ENCODE measurements around the gene LUM. TPM values are rescaled to one million over a fixed set of nuclear protein-coding genes. Genes with fewer than 3 reads are reported as not detected.

LUM gene, protein sequence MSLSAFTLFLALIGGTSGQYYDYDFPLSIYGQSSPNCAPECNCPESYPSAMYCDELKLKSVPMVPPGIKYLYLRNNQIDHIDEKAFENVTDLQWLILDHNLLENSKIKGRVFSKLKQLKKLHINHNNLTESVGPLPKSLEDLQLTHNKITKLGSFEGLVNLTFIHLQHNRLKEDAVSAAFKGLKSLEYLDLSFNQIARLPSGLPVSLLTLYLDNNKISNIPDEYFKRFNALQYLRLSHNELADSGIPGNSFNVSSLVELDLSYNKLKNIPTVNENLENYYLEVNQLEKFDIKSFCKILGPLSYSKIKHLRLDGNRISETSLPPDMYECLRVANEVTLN
- 10 to 100 TPM in 3 of 6 experiments, 1 to 10 TPM in 3; 5.1 to 51.2 (median 10.1) TPM for total RNA-seq
- long read RNA-seq, partial matches to known transcripts: 0 of 3 reads
- long read RNA-seq, other reads (novel, unspliced or antisense): 0 of 3 reads

DNA sequence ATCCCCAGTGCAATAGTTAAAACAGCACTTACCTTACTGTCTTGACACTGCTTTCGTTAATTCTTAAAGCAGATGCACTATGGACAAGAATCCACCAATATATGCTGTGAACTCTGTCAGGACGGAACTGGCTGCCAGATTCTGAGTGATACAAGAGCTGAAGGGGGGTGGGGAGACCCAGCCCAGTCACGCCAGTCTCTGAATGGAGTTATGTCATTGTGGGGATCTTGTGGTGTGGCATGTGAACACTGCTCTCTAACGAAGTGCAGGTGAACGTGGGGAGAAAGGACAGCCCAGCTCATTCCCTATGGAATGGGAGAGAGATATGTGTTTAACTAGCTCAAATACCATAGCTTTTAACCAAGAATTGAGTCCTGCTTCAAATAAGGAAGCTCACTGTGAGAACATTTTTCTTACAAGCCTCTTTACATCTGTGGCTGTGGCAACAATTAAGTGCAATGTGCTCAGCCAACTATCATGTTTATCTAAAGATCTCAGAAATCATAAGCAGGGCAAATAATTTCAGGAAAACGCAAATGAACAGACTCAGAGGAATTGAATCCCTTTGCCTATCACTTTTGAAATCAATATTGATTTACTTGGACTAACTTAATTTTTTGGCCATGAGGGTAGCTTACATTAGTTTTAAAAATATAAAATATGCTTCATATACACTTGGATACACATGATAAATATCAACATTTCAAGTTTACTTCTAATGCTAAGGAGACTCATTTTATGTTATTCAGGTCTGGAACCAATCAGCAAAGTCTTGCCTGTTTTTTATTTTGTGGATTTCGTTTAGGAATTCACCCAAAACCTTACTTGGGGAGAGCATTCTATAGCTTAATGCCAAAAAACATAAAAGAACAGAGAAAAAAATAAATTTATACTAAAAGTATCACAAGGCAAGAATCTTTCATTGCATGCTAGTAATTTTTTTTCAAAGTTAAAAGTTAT, at the start of gene LUM:
Gene LUM, minus strand, starts transcription at position 129 of the 960 bp plus-strand sequence. CDS start 2,515 bp downstream, outside the sequence.
- Histone ChIP-seq H3K27ac (no peak within 1 kb of the TSS), H3K36me3 (no peaks in the 10 kb centered on the region), H3K4me3 (no peak within 1 kb of the TSS), H3K9me3 (no peaks in the 10 kb centered on the region), H3K4me1 (no peaks in the 10 kb centered on the region), H3K27me3 (no peaks in the 10 kb centered on the region)
- no peak for DNase-seq
- intact Hi-C loops (cut with DNase I): no loop called here
- ATAC-seq: no peak
- WGBS (ENCODE audit: insufficient coverage, low coverage, low lambda C conversion rate, missing lambda C conversion rate): 31% methylated on average over 7 of the region's 7 CpGs
- TF ChIP-seq, protein P1, sequence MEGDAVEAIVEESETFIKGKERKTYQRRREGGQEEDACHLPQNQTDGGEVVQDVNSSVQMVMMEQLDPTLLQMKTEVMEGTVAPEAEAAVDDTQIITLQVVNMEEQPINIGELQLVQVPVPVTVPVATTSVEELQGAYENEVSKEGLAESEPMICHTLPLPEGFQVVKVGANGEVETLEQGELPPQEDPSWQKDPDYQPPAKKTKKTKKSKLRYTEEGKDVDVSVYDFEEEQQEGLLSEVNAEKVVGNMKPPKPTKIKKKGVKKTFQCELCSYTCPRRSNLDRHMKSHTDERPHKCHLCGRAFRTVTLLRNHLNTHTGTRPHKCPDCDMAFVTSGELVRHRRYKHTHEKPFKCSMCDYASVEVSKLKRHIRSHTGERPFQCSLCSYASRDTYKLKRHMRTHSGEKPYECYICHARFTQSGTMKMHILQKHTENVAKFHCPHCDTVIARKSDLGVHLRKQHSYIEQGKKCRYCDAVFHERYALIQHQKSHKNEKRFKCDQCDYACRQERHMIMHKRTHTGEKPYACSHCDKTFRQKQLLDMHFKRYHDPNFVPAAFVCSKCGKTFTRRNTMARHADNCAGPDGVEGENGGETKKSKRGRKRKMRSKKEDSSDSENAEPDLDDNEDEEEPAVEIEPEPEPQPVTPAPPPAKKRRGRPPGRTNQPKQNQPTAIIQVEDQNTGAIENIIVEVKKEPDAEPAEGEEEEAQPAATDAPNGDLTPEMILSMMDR (IDR thresholded peaks at IDR 0.05): no peak
- no peak for TF ChIP-seq POLR2A (IDR thresholded peaks at IDR 0.05)

DNA sequence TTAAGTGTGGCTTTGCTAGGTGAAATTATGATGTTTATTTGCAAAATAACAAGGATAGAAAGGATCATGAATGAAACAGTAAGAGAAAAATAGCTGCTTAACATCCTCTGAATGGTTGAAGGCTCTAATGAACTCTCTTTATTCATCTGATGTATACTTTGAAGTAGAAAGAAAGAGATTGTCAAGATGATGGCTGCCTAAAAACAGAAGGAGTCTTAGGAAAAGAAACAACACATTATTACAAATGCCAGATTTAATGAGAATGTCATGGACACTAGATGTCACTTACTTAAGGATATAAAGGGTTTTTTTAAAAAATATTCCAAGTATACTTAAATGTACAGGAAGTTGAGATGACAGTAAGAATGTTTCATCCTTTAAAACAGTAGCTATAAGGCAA, 49.7 kb upstream of the LUM start:
- TF ChIP-seq POLR2A (IDR thresholded peaks at IDR 0.05): no peak
- TF ChIP-seq, protein P1 (IDR thresholded peaks at IDR 0.05): no peak
- Histone ChIP-seq H3K9me3 (no peaks in the 10 kb centered on the region), H3K27me3 (no peaks in the 10 kb centered on the region), H3K27ac (no peak overlapping the region), H3K36me3 (peaks cover 0 to 2% (median 0%) of the 10 kb centered on the region in 4 donors), H3K4me1 (no peaks in the 10 kb centered on the region), H3K4me3 (no peak overlapping the region)
- DNase-seq (no peak), ATAC-seq (no peak)
- intact Hi-C loops (cut with DNase I): no loop called here

DNA sequence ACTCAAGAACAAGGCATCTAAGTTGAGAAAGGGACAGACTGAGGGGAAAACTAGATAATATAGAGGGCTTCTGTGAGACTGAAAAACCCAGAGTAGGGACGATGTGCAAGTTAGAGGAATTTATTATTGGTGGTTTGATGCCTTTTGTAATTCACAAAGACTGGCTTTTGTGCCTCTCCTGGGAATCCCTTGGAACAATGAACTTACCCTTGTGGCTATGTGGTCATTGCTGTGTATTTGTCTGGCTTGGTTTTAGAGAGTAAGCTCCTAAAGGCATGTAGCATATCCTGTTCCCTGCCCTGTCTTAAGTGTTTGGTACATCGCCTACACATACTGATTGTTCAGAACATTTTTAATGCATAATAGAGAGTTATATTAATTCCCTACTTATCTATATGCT, 44.7 kb upstream of the LUM start:
- WGBS (ENCODE audit: insufficient coverage, low coverage, low lambda C conversion rate, missing lambda C conversion rate): 65% methylated on average over 2 of the region's 2 CpGs
- H3K36me3 ChIP-seq: peaks cover 0 to 2% (median 0%) of the 10 kb centered on the region in 4 donors
- no peak for ATAC-seq

DNA sequence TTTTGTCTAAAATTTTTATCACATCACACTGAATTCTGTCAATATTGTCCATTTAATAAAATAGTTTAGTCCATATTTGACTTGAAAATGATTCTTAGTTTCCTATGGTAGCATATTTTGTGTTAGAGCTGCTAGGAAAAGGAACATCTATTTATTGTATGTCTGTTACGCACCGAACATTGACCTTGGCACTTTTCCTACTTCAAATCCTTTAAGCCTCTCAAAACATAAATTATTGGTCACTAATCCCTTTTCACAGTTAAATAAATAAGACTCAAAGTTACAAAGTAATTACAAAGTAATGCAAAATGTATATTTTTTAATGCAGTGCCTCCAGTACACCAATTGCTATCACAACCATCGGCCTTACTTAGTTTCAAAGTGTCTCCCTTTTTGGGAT, 42.8 kb upstream of the LUM start:
- DNase-seq (no peak), ATAC-seq (no peak)
- intact Hi-C loops (cut with DNase I): no loop called here
- TF ChIP-seq, protein P1 (IDR thresholded peaks at IDR 0.05): no peak
- no peak for TF ChIP-seq POLR2A (IDR thresholded peaks at IDR 0.05)
- no peak overlapping the region for H3K4me3 ChIP-seq
- H3K9me3 ChIP-seq: no peaks in the 10 kb centered on the region
- no peaks in the 10 kb centered on the region for H3K4me1 ChIP-seq
- 64% methylated on average over 3 of the region's 3 CpGs for WGBS (ENCODE audit: insufficient coverage, low coverage, low lambda C conversion rate, missing lambda C conversion rate)
- no peaks in the 10 kb centered on the region for H3K36me3 ChIP-seq
- no peak overlapping the region for H3K27ac ChIP-seq
- H3K27me3 ChIP-seq: no peaks in the 10 kb centered on the region

More for the DNA sequence above, 44.7 kb upstream of the LUM start:
- Histone ChIP-seq H3K9me3 (no peaks in the 10 kb centered on the region), H3K27me3 (no peaks in the 10 kb centered on the region), H3K4me1 (no peaks in the 10 kb centered on the region), H3K4me3 (no peak overlapping the region), H3K27ac (no peak overlapping the region)
- intact Hi-C loops (cut with DNase I): no loop called here
- TF ChIP-seq, protein P1 (IDR thresholded peaks at IDR 0.05): no peak
- no peak for TF ChIP-seq POLR2A (IDR thresholded peaks at IDR 0.05)
- DNase-seq: no peak

Measured in right lobe of liver (tissue), 6 donors.